SK-N-MC (cell line): ENCODE data around the gene CXXC1.
"Not testable (repeated sequence)": the region's sequence is repeated elsewhere in the genome, so short reads cannot be mapped to it uniquely, and the experiment has no call there.

Experiments used
- EZH2 ChIP-seq: fragments of 200-600 bp; sonication (generic); IDR thresholded peaks from one replicate; pipeline ENCODE4 v1.6.1; 2017; ENCODE audit warnings: antibody characterized with exemption
- FOXP2 ChIP-seq: optimal IDR thresholded peaks from 2 replicates; pipeline ENCODE3; 2011; ENCODE audit warnings: mild to moderate bottlenecking, moderate library complexity; ENCODE audit not compliant: insufficient read depth; ENCODE audit errors: extremely low read length, control extremely low read depth
- POLR2AphosphoS5 ChIP-seq: IDR thresholded peaks from 2 replicates; pipeline ENCODE4 v1.6.1; 2012; ENCODE audit warnings: mild to moderate bottlenecking, low read depth, low read length, borderline replicate concordance

DNA sequence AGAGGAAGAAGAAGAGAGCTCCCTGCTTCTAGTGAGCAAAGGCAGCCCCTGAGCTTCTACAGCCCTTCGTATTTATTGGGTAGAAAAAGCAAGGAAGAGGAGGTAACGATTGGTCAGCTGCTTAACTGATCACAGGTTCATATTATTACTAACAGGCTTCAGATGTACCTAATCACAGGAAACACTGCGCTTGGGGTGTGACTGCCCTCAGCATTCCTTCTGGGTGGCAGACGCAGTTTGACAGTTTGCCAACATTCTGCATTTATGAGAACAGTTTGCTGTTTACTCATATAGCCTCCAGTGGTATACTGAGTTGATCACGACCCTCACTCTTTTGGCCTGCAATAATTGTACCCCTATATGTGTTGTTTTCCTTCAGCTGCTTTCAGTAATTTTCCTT lies 21.4 kb upstream of the CXXC1 start:
- TF ChIP-seq EZH2, POLR2AphosphoS5, FOXP2: not testable (repeated sequence)
